HG02852 (cell line): ENCODE measurements around the gene PRKAR1B.

Experiments used
- ATAC-seq: cut with Tn5 transposase; IDR thresholded peaks from one replicate; pipeline ENCODE4 v1.9.1; 2021; ENCODE audit warnings: mild to moderate bottlenecking, moderate library complexity; ENCODE audit not compliant: unreplicated experiment

Gene PRKAR1B

GRCh38 chr7:527723-528122 lies 199.4 kb downstream of the PRKAR1B start:
- no peak for ATAC-seq

GRCh38 chr7:526460-527034 lies 200.5 kb downstream of the PRKAR1B start:
- ATAC-seq = no peak

- no peak for ATAC-seq
Observed at GRCh38 chr7:525740-526139, 201.3 kb downstream of the PRKAR1B start.

GRCh38 chr7:524800-525199 lies 202.3 kb downstream of the PRKAR1B start:
- ATAC-seq = no peak

DNA sequence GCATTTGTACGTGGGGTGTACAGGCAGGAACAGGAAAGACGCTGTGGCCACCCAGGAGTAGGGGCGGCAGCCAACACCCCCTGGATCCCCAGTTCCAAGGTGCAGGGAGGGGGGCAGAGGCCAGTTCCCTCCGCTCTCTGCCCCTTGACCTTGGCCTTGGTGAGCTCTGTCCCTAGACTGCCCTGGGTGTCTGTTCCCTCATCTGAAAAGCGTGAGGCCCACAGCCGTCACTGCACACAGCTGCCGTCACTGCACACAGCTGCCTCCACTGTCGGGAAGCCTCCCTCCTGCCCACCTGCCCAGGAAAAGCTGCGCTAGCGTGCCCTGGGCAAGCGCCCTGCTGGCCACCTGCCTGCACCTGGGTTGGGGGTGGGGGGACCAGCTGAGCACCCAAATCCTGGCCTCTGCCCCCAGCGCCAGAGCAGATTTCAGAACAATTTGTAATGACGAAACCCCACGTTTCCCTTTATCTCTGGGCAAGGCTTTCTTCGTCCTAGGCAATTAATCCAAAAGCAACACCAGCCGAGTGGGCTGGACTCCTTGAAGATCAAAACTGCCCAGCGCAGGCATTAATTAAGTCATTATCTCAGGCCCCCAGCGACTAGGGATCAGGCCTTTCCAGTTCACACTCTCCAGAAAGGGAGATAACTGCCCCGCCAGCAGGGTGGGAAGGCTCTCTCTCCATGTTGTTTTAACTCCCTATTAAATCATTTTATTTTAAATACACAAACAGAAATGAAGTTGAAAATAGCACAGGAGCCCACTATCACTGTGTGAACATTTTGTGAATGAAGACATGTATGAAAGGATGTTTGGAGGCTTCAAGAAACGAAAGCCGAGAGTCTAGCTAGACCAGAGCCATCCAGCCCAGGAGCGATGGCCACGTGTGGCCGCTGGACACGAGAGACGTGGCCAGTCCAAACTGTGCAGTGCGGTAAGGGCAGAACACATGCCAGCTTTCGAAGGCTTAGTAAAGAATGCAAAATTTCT lies 203.4 kb downstream of the PRKAR1B start:
- ATAC-seq = no peak

GRCh38 chr7:522951-523314 lies 204.1 kb downstream of the PRKAR1B start:
- ATAC-seq = no peak

GRCh38 chr7:522071-522950 lies 204.8 kb downstream of the PRKAR1B start:
- ATAC-seq = peak; percentile 38

- ATAC-seq = no peak
Observed at GRCh38 chr7:521221-522070, 205.6 kb downstream of the PRKAR1B start.

DNA sequence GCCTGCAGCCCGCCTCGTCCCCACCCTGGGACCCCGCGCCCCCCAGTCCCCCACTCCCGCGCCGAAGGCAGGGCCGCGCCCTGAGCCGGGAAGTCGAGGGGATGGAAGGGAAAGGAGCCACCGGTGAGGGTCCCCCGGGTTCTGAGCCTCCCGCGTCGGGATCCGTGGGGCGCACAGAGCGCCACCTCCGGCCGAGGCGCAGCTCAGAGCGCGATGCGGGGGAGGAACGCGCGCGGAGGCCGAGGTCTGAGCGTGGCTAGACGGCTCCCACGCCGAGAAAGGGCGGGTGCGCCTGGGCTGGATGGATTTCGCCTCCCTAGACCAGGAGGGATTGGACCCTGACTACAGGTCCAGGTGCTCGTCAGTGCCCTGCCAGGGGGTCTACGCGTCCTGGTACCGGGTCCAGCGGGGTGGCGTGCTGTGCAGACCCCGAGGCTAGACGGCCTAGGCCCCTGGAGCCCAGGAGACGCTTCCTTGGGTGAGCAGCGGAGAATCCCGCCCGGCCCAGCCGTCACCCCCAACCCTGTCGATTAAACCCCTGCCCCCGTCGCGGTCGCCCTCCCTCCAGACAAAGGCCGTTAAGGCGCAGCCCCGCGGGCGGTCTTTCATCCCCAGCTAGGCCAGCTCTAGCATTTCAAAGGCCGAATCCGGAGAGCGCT lies 206.4 kb downstream of the PRKAR1B start:
- no peak for ATAC-seq

DNA sequence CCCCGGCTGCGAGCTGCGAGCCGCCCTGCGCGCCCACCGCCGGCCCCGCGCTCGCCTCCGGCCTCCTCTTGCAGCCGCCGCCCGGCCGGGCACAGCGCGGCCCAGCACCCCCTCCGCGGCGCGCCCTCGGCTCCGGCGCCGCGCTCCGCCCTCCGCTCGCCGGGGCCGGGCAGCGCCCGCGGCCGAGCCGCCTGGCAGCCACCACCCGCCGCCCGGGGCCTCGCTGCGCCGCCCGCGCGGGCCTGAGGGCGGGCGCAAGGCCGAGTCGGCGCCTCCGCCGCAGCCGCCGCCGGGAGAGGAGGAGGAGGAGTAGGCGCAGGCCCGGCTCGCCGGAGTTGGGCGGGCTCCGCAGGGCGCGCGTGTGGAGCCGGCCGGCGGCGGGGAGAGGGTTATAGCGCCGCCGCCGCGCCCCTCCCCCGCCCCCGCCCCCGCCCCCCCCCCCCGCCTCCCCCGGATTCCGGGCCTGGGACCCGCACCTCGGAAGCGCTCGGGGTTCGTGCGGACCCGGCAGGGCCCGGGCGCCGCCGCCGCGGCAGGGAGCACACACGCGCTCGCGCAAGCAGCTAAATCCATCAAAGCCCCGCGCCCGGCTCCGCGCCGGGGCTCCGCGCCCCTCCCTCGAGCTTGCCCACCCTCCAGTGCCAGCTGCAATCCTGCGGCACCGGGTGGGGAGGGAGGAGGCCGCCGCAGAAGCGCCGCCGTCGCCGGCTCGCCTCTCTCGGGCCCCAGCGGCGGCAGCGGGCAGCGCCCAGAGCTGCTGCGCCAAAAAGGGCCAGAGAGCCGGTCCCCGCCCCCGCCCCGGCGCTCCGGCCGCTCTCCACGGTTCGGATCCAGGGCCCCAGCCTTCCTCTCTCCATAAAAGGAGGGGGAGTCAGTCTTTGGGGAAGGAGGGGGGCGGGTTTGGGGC lies 207.3 kb downstream of the PRKAR1B start, which contains the start of gene PDGFA:
Gene PDGFA, minus strand, starts transcription at position 363 of the 907 bp plus-strand sequence. CDS start 845 bp downstream, outside the sequence.
- no peak for ATAC-seq

DNA sequence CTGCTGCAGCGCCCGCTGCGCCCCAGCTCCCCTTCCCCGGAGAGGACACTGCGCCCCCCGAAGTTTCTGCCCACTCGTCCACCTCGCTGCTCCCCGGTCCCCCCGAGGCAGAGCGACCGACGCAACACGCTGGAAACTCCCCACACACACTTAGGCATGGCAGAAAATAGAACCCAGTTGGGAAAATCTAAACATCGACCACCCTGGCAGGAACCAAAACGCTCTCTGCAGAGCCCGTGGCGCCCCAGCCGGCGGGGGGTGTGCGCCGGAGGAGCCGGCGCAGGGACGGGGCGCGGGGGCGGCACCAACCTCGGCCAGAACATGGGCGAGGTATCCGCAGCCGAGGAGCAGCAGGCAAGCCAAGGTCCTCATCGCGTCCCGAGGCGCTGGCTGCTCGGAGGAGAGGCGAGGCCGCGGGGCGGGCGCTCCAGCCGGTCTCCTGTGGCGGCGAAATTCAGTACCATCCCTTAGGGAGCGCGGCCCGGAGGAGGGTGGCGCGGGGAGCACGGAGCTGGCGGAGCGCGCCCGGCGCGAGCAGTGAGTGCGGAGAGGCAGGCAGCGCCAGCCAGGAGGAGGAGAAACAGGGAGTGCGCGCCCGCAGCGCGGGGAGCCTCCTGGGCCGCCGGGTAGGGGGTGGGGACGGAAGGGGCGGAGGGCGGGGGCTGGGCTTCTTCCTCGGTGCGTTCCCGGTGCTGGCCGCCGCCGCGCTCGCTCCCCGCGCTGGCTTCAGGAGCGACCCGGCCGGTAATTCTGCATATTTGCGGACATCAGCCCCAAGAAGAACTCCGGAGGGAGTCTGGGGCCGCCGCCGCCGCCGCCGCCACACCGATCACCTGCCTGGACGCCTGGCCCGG lies 208.2 kb downstream of the PRKAR1B start:
- ATAC-seq = no peak

GRCh38 chr7:517774-518629 lies 209.1 kb downstream of the PRKAR1B start:
- ATAC-seq = no peak

GRCh38 chr7:516606-517456 lies 210.2 kb downstream of the PRKAR1B start:
- no peak for ATAC-seq

DNA sequence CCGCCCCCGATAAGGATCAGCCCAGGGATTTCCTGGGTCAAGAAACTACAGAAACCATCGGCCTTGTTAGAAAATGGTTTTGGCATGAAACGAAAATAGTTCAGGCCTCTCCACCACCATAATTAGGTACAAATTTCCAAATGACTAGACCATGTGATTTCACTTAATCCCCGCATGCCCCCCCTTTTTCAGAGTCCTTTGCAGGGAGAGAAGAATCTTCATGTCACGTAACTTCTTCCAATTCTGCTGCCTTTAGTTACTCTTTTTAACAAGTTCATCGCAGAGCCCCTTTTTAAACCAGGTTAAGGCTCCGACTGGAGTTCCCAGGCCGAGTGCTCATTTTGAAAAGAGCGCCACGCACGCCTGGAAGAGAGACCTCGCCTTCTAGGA lies 210.9 kb downstream of the PRKAR1B start:
- ATAC-seq = no peak

GRCh38 chr7:515628-516027 lies 211.5 kb downstream of the PRKAR1B start:
- no peak for ATAC-seq
